MCF 10A (cell line): Measurements from ENCODE around the gene ATP6V0B. TPM values are rescaled to one million over a fixed set of nuclear protein-coding genes. Genes with fewer than 3 reads are reported as not detected.

Experiments
- BruUV-seq: library from RNA; stranded (reverse); fragments of 400-500 nt; replicated peaks from 2 replicates; lab custom pipeline; 2021; lab: Mats Ljungman, UMichigan
- CTCF ChIA-PET: fragments of 300-600 bp; sonication (Branson Sonifier 250); formaldehyde crosslinking; extraction: SDS; loops from one replicate; lab custom pipeline; 2021; ENCODE audit warnings: antibody characterized with exemption, inconsistent platforms; lab: Yijun Ruan, JAX
- POLR2A ChIA-PET: fragments of 300-600, 350-650 bp; sonication (Branson Sonifier 250); formaldehyde crosslinking; extraction: SDS; loops from one replicate; lab custom pipeline; 2020; ENCODE audit warnings: antibody characterized with exemption, inconsistent platforms; lab: Yijun Ruan, JAX
- DNase-seq: peaks from one replicate; pipeline ENCODE4 v3.0.0-alpha.2; 2018; ENCODE audit not compliant: unreplicated experiment
- H3K27ac Mint-ChIP-seq: one replicate; pipeline ENCODE4 v1.8.0; 2022; ENCODE audit warnings: mild to moderate bottlenecking, low read depth, mixed read lengths; ENCODE audit not compliant: unreplicated experiment
- H3K27me3 Mint-ChIP-seq: one replicate; pipeline ENCODE4 v1.8.0; 2022; ENCODE audit warnings: mixed read lengths; ENCODE audit not compliant: insufficient read depth, unreplicated experiment
- H3K36me3 Mint-ChIP-seq: one replicate; pipeline ENCODE4 v1.8.0; 2022; ENCODE audit warnings: mild to moderate bottlenecking, moderate library complexity, mixed read lengths; ENCODE audit not compliant: insufficient read depth, unreplicated experiment
- H3K4me1 Mint-ChIP-seq: one replicate; pipeline ENCODE4 v1.8.0; 2022; ENCODE audit warnings: mixed read lengths; ENCODE audit not compliant: insufficient read depth, unreplicated experiment
- H3K4me3 Mint-ChIP-seq: one replicate; pipeline ENCODE4 v1.8.0; 2022; ENCODE audit warnings: mild to moderate bottlenecking, moderate library complexity, mixed read lengths; ENCODE audit not compliant: unreplicated experiment
- H3K9me3 Mint-ChIP-seq: one replicate; pipeline ENCODE4 v1.8.0; 2022; ENCODE audit warnings: mixed read lengths; ENCODE audit not compliant: unreplicated experiment
- CTCF ChIP-seq: fragments of 200-600 bp; IDR thresholded peaks from one replicate; pipeline ENCODE4 v1.8.0; 2022; ENCODE audit warnings: antibody characterized with exemption, mild to moderate bottlenecking; ENCODE audit not compliant: unreplicated experiment
- intact Hi-C: fragments of 100-400 bp; cut with micrococcal nuclease; formaldehyde crosslinking; loops from 2 replicates; pipeline ENCODE4 v1.14.1; 2022
- total RNA-seq: library from RNA; stranded (reverse); gene quantifications from 2 replicates; pipeline ENCODE4 v1.2.3, GENCODE V29; 2022

Gene ATP6V0B
- total RNA-seq, 1 experiment from 2014 or later = 120 TPM

DNA sequence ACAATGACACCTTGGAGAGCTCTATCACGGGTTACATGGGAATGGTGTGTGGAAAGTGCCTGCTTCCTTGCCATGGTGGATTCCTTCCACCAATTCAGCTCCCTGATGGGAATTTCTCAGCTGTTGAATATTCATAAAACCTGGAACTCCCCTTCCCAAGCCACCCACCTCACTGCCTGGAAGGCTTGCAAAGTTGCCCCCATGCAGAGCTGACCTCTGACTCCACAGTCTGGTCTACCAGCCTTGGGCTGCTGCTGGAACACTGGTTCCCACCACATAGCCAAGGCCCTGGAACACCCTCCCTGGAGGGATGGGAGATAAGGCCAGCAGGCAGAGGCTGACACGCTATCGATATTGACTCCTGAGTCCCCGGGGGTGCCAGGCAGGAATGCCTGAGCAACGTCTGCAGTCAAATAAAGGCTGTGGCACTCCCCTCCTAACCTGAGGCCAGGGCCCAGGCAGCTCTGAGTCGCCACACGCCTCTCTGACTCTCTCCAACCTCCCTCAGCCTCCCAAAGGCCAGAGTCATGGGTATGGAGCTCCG is 25.4 kb downstream of the ATP6V0B start:
- peaks cover 35% of the 10 kb centered on the region for H3K36me3 Mint-ChIP-seq
- intact Hi-C loops = no loop called here
- ChIA-PET POLR2A (no interaction called here), CTCF (interaction anchor here (0.5 to 3.4 kb wide), 6 partner anchors 14 to 471 kb away, joined by 3 to 13 read pairs (median 3); no protein-coding TSS in a partner anchor)
- H3K4me1 Mint-ChIP-seq = no peaks in the 10 kb centered on the region
- H3K27me3 Mint-ChIP-seq = no peaks in the 10 kb centered on the region
- H3K9me3 Mint-ChIP-seq = no peaks in the 10 kb centered on the region
- TF ChIP-seq CTCF = no peak
- no peak for DNase-seq
- H3K4me3 Mint-ChIP-seq = no peak overlapping the region
- no peak overlapping the region for H3K27ac Mint-ChIP-seq
- no TSS peak for BruUV-seq

- POLR2A ChIA-PET = interaction anchor here (1.4 kb wide), 1 partner anchor 46 kb away, joined by 3 read pairs; no protein-coding TSS in a partner anchor
- CTCF ChIA-PET = interaction anchor here (2.7 to 3.4 kb wide), 2 partner anchors 34 to 46 kb away, joined by 13 to 28 read pairs; no protein-coding TSS in a partner anchor
- Mint-ChIP-seq H3K27ac (no peak overlapping the region), H3K4me1 (no peaks in the 10 kb centered on the region), H3K9me3 (no peaks in the 10 kb centered on the region), H3K27me3 (no peaks in the 10 kb centered on the region), H3K36me3 (peaks cover 42% of the 10 kb centered on the region), H3K4me3 (no peak overlapping the region)
- intact Hi-C loops = no loop called here
- no TSS peak for BruUV-seq
- no peak for TF ChIP-seq CTCF
- DNase-seq = no peak
These were observed 27.4 kb downstream of the ATP6V0B start for GRCh38 chr1:44002165-44002564.

DNA sequence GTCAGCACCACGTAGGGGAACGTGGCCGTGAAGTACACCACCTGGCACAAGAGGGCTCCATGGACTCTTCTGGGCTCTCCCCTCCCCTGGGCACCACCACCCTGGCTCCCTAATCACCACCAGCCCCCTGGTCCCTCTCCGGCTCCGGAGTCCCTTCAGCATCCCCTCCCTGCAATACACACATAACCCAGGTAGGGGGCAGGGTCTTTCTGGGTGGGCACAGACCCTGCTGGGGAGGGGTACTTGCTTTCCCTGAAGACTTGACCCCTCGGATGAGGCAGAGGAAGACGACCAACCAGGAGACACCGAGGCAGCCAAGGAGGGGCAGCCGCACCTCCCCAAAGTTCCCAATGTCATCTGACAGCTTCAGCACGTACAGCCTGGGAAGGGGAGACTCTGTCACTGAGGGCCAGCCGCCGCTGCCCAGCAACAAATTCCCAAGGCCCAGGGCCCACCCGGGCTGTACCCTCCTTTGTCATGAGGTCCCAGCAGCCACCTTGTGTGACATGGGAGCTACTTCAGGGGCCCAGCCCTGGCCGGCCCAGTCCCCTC is 27.9 kb downstream of the ATP6V0B start:
- Mint-ChIP-seq H3K27ac (no peak overlapping the region), H3K4me3 (no peak overlapping the region), H3K4me1 (no peaks in the 10 kb centered on the region), H3K9me3 (no peaks in the 10 kb centered on the region), H3K27me3 (no peaks in the 10 kb centered on the region), H3K36me3 (peaks cover 38% of the 10 kb centered on the region)
- POLR2A ChIA-PET = interaction anchor here (0.5 to 1.4 kb wide), 2 partner anchors 39 to 45 kb away, joined by 3 to 4 read pairs; no protein-coding TSS in a partner anchor
- no peak for DNase-seq
- no TSS peak for BruUV-seq
- CTCF ChIA-PET = interaction anchor here (2.7 to 3.4 kb wide), 2 partner anchors 34 to 46 kb away, joined by 13 to 28 read pairs; no protein-coding TSS in a partner anchor
- TF ChIP-seq CTCF = peak; percentile 32
- intact Hi-C loops = no loop called here

DNA sequence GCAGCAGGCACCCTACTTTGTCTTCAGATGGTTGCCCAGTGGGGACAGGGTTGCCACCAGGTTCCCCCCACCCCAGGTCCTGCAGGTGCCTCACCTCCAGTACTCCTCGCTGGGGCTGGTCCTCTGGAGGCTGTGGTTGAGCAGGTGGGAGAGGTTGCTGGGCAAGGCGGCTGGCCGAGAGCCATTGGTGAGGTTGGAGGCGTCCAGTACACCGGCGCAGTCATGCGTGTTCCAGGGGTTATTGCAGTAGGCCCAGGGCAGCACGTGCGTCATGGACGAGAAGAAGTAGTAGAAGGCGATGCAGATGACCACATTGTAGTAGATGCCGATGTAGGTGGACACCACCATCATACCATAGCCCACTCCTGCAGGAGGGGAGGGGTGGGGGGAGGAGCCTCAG is 33.5 kb downstream of the ATP6V0B start:
- H3K9me3 Mint-ChIP-seq = no peaks in the 10 kb centered on the region
- no peak overlapping the region for H3K4me3 Mint-ChIP-seq
- peaks cover 21% of the 10 kb centered on the region for H3K36me3 Mint-ChIP-seq
- H3K27me3 Mint-ChIP-seq = no peaks in the 10 kb centered on the region
- H3K27ac Mint-ChIP-seq = no peak overlapping the region
- no peak for TF ChIP-seq CTCF
- no peaks in the 10 kb centered on the region for H3K4me1 Mint-ChIP-seq
- no TSS peak for BruUV-seq
- DNase-seq = no peak
- ChIA-PET CTCF (interaction anchor here (0.6 to 2.2 kb wide), 3 partner anchors 28 to 748 kb away, joined by 4 to 10 read pairs (median 7); no protein-coding TSS in a partner anchor), POLR2A (no interaction called here)
- intact Hi-C loops = no loop called here
